Testis (tissue), 2 donors: ENCODE data around the gene ZRANB3.

ENCODE experiments used
- POLR2A ChIP-seq: fragments of 450-650 bp; IDR thresholded peaks from one replicate; pipeline ENCODE4 v1.6.1; 2017; ENCODE audit warnings: antibody characterized with exemption, mild to moderate bottlenecking, moderate library complexity
- TF ChIP-seq, protein P1 (sequence below), 3 experiments: fragments of 450-650 bp in 2 of 3; fragments of 200-600 bp in 1 of 3; sonication (generic) in 1 of 3; IDR thresholded peaks; one replicate each; pipeline ENCODE4 v1.5.1; 2016 to 2019; ENCODE audit warnings: antibody characterized with exemption in 3 of 3, mild to moderate bottlenecking in 2 of 3, moderate library complexity in 1 of 3

DNA sequence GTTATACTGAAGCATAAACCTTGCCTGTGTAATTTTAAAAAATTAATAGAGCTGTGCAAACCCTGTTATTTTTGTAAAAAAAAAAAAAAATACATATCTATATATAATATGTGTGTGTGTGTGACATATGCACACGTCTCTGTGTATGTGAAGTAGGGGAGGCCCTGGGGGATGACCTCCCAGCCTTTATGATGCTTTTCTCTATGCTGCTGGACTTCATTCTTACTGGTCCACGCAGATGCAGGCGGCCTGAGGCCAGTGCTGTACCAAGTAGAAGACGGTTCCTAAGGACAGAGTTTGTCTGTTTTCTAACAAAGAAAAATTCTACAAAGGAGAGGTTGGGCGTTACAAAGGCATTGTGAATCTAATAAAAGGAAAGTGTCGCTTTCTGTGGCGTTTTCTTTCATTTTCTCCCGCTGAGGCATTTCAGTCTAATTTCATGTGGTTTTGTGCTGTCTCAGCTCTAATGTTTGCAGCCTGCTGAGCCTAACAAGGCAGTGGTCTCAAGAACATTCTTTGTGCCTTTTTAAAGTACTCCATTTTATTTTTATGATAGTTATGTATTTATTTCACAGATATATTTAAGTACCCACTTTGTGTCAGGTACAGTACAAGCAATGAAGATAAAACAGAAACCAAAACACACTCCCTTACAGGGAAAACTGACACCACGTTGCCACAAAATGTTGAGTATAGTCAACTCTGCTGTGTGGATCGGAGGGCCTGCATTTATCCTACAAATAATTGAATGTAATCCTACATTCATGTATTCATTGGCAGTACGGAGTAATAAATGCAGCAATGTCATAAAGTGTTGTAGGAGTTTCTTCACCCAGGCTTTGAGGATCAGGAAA lies 360.9 kb downstream of the ZRANB3 start:
- TF ChIP-seq, protein P1, sequence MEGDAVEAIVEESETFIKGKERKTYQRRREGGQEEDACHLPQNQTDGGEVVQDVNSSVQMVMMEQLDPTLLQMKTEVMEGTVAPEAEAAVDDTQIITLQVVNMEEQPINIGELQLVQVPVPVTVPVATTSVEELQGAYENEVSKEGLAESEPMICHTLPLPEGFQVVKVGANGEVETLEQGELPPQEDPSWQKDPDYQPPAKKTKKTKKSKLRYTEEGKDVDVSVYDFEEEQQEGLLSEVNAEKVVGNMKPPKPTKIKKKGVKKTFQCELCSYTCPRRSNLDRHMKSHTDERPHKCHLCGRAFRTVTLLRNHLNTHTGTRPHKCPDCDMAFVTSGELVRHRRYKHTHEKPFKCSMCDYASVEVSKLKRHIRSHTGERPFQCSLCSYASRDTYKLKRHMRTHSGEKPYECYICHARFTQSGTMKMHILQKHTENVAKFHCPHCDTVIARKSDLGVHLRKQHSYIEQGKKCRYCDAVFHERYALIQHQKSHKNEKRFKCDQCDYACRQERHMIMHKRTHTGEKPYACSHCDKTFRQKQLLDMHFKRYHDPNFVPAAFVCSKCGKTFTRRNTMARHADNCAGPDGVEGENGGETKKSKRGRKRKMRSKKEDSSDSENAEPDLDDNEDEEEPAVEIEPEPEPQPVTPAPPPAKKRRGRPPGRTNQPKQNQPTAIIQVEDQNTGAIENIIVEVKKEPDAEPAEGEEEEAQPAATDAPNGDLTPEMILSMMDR (IDR thresholded peaks at IDR 0.05) = no peak
- TF ChIP-seq POLR2A = no peak
